Adrenal gland (tissue), 12 donors: ENCODE results near the gene GLCE. TPM values are rescaled to one million over a fixed set of nuclear protein-coding genes. Genes with fewer than 3 reads are reported as not detected.

Source experiments
- DNase-seq, 7 donors: peaks; one replicate each; pipeline ENCODE4 v3.0.0-alpha.2; 2019 to 2020
- H3K27ac ChIP-seq, 5 donors: fragments of 200-600 bp; sonication (generic) in 4 of 5; 1 replicate in 3 of 5; 2 replicates in 2 of 5; pipeline versions ENCODE4 v1.5.1 to v1.8.0; 2016 to 2020; ENCODE audit warnings: mild to moderate bottlenecking in 1 of 5
- H3K27me3 ChIP-seq: fragments of 200-600 bp; 2 replicates; pipeline ENCODE4 v1.8.0; 2021
- H3K36me3 ChIP-seq, 2 donors: fragments of 200-600 bp; replicated peaks in 1 of 2; 1 replicate in 1 of 2; 2 replicates in 1 of 2; pipeline versions ENCODE4 v1.5.1 to v1.8.0; 2018 to 2022
- H3K4me1 ChIP-seq, 2 donors: fragments of 200-600 bp; replicated peaks in 1 of 2; 1 replicate in 1 of 2; 2 replicates in 1 of 2; pipeline versions ENCODE4 v1.5.1 to v1.8.0; 2018 to 2021
- H3K4me3 ChIP-seq, 4 donors: fragments of 200-600 bp; sonication (generic) in 3 of 4; one replicate each; pipeline ENCODE4 v1.5.1; 2016 to 2018
- H3K9me3 ChIP-seq, 3 donors: fragments of 200-600 bp; sonication (generic) in 1 of 3; replicated peaks in 1 of 3; 1 replicate in 2 of 3; 2 replicates in 1 of 3; pipeline versions ENCODE4 v1.5.1 to v1.8.0; 2016 to 2021
- POLR2A ChIP-seq, 2 donors: fragments of 450-650 bp; IDR thresholded peaks; one replicate each; pipeline ENCODE4 v1.6.1; 2017; ENCODE audit warnings: antibody characterized with exemption in 2 of 2, mild to moderate bottlenecking in 2 of 2, moderate library complexity in 1 of 2
- WGBS, 4 donors: extraction: QIAGEN DNeasy Blood & Tissue Kit in 2 of 4; methylation state at CpG; one replicate each; pipeline versions ENCODE4 v1.1.5 to v1.1.7; 2013 to 2017; 5-methylcytosine and 5-hydroxymethylcytosine counted together
- intact Hi-C, 2 donors: fragments of 100-400 bp; cut with DNase I; formaldehyde crosslinking; loops; one replicate each; pipeline versions ENCODE4 v1.14.1 to v1.15.0; 2022 to 2023
- polyA plus RNA-seq, 3 donors: library from polyadenylated mRNA; stranded (reverse); fragments of 200-250 nt in 2 of 3; fragments of 350-450 nt in 1 of 3; fragmentation: Illumina TruSeq in 1 of 3; extraction: RNeasy Lipid Tissue Mini Kit (QIAGEN cat#74804) in 1 of 3; gene quantifications; one replicate each; pipeline ENCODE4 v1.2.3, GENCODE V29; 2013 to 2014
- total RNA-seq, 9 donors: library from RNA; depleted of rRNA in 4 of 9; stranded (reverse); fragments of >200 nt in 4 of 9; fragments of 120-200 nt in 1 of 9; fragmentation: NEBNext Ultra II Directional in 1 of 9; extraction: Animal tissue kit (Norgen Biotek cat#: 25700) in 1 of 9; gene quantifications; one replicate each; pipeline versions ENCODE4 v1.1.0 to v1.2.4, GENCODE V29; 2013 to 2023
- TF ChIP-seq, protein P1 (sequence below), 6 experiments: fragments of 450-650 bp in 4 of 6; fragments of 200-600 bp in 2 of 6; sonication (generic) in 1 of 6; IDR thresholded peaks; 1 replicate in 5 of 6; 2 replicates in 1 of 6; pipeline versions ENCODE4 v1.5.1 to v1.8.0; 2016 to 2021; ENCODE audit warnings: antibody characterized with exemption in 6 of 6, mild to moderate bottlenecking in 2 of 6, moderate library complexity in 1 of 6
- donor health status: healthy with polysubstance abuse.
- donor health status: Bipolar disorder and iron deficiency.
- donor health status: DM: yes; HTN: yes; CAD: no.
- donor health status: DM: no; HTN: no; CAD: no.
- donor health status: DM: no; HTN: no; CAD: no.
- donor health status: DM: yes; HTN: yes; CAD: no.

Gene GLCE
- total and polyA plus RNA-seq, 12 donors, result 9.3 to 48.4 (median 28.1) TPM

DNA sequence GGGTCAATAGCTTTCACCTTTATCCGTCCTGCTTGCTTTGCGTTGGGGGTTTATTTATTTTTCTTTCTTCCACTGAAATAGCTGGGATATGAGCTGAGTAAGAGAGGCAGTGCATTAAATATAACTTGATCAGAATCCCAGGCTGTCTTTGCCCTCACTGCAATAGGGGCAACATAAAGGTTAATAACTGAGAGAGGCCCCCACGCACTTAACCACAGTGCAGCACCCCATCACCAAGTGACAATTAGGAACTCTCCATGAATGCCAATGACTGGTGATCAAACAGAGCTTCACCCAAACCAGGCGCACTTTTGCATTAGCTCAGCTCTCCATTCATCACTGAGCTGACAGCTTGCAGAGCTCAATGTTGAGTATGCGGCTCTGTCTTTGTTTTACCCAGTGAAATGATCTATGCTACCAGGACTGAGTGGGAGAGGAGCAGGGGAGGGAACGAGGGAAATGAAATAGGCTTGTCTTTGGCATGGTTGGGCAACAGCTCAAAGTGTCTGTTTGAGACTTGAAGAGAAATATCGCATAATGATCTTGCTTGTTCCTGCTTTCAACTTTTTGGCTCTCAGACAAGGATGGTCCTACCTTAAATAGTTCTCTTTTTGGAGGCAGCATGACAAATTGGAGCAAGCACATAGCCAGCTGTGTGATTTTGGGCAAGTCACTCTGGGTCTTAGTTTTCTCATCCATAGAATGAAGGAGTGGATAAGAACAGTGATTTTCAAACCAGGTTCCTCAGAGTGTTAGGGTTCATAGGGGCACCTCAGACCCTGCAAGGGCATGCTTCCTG is 14.5 kb upstream of the GLCE start:
- Histone ChIP-seq H3K4me1 (no peaks in the 10 kb centered on the region), H3K36me3 (no peaks in the 10 kb centered on the region), H3K27me3 (no peaks in the 10 kb centered on the region), H3K27ac (no peak overlapping the region), H3K4me3 (no peak overlapping the region), H3K9me3 (no peaks in the 10 kb centered on the region)
- no peak for DNase-seq
- intact Hi-C loops, result loop anchor here in 1 of 2 donors (10.0 kb wide), 1 partner anchor 51 kb away; no protein-coding TSS in a partner anchor
- 36 to 52% (median 45%) methylated on average over 6 to 7 of the region's 7 CpGs for WGBS, 4 donors
- TF ChIP-seq, protein P1, sequence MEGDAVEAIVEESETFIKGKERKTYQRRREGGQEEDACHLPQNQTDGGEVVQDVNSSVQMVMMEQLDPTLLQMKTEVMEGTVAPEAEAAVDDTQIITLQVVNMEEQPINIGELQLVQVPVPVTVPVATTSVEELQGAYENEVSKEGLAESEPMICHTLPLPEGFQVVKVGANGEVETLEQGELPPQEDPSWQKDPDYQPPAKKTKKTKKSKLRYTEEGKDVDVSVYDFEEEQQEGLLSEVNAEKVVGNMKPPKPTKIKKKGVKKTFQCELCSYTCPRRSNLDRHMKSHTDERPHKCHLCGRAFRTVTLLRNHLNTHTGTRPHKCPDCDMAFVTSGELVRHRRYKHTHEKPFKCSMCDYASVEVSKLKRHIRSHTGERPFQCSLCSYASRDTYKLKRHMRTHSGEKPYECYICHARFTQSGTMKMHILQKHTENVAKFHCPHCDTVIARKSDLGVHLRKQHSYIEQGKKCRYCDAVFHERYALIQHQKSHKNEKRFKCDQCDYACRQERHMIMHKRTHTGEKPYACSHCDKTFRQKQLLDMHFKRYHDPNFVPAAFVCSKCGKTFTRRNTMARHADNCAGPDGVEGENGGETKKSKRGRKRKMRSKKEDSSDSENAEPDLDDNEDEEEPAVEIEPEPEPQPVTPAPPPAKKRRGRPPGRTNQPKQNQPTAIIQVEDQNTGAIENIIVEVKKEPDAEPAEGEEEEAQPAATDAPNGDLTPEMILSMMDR (IDR thresholded peaks at IDR 0.05), result no peak
- no peak for TF ChIP-seq POLR2A (IDR thresholded peaks at IDR 0.05)

DNA sequence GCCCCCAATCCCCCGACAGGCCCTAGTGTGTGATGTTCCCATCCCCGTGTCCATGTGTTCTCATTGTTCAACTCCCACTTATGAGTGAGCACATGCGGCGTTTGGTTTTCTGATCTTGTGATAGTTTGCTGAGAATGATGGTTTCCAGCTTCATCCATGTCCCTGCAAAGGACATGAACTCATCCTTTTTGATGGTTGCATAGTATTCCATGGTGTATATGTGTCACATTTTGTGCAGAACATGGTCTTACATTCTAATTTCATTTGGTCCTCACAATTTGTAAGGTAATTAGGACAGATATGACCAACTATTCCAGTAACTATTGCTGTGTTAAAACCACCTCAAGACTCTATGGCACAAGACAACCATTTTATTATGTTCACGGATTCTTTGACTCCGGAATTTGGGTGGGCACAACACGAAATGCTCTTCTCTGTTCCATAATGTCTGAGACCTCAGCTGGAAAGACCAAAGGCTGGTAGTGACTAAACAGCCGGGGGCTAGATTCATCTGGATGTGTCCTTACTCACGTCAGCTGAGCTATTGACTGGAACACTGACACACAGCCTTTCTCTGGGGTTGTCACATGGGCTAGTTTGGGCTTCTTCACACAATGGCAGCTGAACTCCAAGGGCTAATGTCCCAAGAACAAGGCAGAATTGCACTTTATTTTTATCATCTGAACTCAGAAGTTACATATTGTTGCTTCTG is 13.6 kb upstream of the GLCE start:
- no peaks in the 10 kb centered on the region for H3K36me3 ChIP-seq
- TF ChIP-seq POLR2A (IDR thresholded peaks at IDR 0.05), result no peak
- TF ChIP-seq, protein P1 (IDR thresholded peaks at IDR 0.05), result no peak
- no peaks in the 10 kb centered on the region for H3K4me1 ChIP-seq
- intact Hi-C loops, result loop anchor here in 1 of 2 donors (10.0 kb wide), 1 partner anchor 52 kb away; no protein-coding TSS in a partner anchor
- H3K9me3 ChIP-seq, result no peaks in the 10 kb centered on the region
- 84 to 90% (median 87%) methylated on average over 9 of the region's 9 CpGs for WGBS, 4 donors
- no peak overlapping the region for H3K4me3 ChIP-seq
- no peaks in the 10 kb centered on the region for H3K27me3 ChIP-seq
- no peak for DNase-seq
- no peak overlapping the region for H3K27ac ChIP-seq

DNA sequence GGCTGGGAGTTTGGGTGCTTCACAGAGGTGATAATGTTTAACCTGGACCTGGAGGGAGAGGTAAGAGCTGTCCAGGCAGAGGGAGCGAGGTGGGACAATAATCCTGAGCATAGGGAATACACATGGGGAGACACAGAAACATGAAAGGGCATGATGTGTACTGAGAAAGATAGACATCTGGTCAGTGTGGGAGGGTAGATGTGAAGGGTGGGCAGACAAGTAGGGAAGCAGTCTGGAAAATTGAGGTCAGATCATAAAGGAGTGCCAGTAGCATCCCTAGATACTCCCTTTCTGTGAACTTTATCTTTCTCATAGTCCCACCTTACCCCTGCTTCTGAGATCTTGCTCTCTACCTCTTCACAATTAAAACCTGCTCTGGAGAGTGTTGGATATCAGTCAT is 12.0 kb upstream of the GLCE start:
- 64 to 96% (median 76%) methylated on average over 1 of the region's 1 CpG for WGBS, 4 donors
- no peak for DNase-seq
- Histone ChIP-seq H3K27ac (no peak overlapping the region), H3K27me3 (no peaks in the 10 kb centered on the region), H3K36me3 (no peaks in the 10 kb centered on the region), H3K4me1 (no peaks in the 10 kb centered on the region), H3K4me3 (no peak overlapping the region), H3K9me3 (no peaks in the 10 kb centered on the region)
- intact Hi-C loops, result loop anchor here in 1 of 2 donors (10.0 kb wide), 1 partner anchor 54 kb away; no protein-coding TSS in a partner anchor
- TF ChIP-seq, protein P1 (IDR thresholded peaks at IDR 0.05), result no peak
- no peak for TF ChIP-seq POLR2A (IDR thresholded peaks at IDR 0.05)

DNA sequence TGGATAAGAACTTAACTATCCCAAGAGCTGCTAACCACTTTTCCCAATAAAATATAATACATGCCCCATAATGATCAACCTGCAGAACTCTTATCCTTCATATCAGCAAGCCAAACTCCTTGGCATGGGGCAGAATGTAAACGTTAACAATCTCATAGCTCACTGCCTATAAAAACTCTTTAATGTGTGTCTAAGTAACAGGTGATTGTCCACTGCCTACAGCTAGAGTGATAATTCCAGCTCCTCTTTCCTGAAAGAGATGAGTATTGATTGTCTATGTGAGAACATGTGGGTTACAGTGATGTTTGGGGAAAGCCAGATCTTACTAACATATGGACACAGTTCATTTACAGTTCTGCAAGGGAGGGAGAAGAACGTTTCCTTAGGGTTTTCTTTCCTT is 11.3 kb upstream of the GLCE start:
- no peaks in the 10 kb centered on the region for H3K27me3 ChIP-seq
- no peaks in the 10 kb centered on the region for H3K4me1 ChIP-seq
- no peak for DNase-seq
- TF ChIP-seq, protein P1 (IDR thresholded peaks at IDR 0.05), result no peak
- TF ChIP-seq POLR2A (IDR thresholded peaks at IDR 0.05), result no peak
- 62 to 79% (median 66%) methylated on average over 2 of the region's 2 CpGs for WGBS, 4 donors
- H3K36me3 ChIP-seq, result no peaks in the 10 kb centered on the region
- H3K9me3 ChIP-seq, result no peaks in the 10 kb centered on the region
- no peak overlapping the region for H3K4me3 ChIP-seq
- H3K27ac ChIP-seq, result no peak overlapping the region
- intact Hi-C loops, result loop anchor here in 1 of 2 donors (10.0 kb wide), 1 partner anchor 54 kb away; no protein-coding TSS in a partner anchor
